HG03045 (cell line): ENCODE data around the gene GNPDA1.

ENCODE experiments used
- ATAC-seq: cut with Tn5 transposase; IDR thresholded peaks from one replicate; pipeline ENCODE4 v1.9.1; 2021; ENCODE audit warnings: mild to moderate bottlenecking, moderate library complexity; ENCODE audit not compliant: unreplicated experiment

The GNPDA1 gene

DNA sequence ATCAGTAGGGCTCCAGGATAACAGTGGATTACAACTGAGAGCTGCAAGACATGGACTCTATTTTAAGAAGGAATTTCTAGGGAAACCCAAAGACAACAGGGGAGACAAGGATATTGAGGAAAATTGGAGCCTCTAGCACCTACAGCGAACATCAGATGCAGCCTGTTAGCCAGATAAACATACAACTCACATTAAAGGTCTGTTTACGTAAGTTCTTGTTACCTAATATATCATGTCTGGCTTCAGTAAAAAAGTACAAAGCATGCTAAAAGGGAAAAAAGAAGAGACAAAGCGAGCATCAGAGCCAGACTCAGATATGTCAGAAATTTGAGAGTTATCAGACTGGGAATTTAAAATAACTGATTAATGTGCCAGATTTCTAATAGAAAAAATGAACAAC is 17.2 kb downstream of the GNPDA1 start:
- ATAC-seq, result no peak

DNA sequence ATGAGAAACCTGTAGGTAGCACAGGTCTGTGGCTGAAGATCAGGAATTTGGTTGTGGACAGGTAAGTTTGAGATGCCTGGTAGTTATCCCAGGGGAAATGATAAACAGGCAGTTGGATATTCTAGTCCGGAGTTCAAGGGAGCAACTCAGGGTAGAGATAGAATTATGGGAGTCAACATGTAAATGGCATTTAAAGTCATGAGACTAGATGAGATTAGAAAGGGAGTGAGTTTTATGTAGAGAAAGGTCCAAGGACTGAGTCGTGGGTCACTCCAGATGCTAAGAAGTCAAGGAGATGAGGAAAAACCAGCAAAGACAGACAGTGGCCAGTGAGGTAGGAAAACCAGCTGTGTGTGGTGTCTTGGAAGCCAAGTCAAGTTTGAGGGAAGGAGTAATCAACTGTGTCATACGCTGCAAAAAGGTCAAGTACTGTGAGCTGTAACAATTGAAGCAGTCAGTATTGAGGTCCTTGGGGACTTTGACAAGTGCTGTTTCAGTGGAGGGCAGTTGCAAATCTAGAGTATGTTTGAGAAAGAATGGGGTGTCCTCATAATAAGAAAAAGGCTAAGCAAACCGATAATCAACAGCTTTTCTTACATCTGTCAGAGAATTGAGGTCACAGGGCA is 18.2 kb downstream of the GNPDA1 start:
- no peak for ATAC-seq

DNA sequence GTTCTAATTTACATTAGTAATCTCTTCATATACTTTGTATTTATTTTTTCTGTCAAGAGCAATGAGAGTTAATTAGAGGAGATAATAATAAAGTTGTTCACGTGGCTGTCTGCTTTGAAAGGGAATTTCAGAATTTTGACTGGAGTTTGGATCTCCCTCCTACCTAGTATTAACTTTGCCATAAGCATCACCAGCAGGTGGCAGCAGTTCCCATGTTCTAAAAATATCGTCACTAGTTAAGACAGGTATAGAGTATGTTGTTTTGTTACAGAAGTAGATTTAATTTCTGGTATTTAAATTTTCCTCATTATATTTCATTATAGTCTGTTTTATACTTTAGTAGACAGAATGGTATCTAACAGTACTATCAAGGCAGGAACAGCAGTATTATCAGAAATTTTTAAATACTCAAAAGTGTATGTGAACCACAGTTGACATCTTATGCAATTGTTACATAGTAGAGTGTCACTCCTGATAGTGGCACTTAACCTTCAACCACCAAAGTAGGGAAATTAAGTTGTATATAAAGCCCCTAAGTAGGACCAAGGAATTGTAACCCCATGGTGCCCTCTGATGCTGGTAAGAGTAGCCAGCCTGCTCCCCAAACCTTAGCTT is 20.4 kb downstream of the GNPDA1 start:
- ATAC-seq, result peak; percentile 57

DNA sequence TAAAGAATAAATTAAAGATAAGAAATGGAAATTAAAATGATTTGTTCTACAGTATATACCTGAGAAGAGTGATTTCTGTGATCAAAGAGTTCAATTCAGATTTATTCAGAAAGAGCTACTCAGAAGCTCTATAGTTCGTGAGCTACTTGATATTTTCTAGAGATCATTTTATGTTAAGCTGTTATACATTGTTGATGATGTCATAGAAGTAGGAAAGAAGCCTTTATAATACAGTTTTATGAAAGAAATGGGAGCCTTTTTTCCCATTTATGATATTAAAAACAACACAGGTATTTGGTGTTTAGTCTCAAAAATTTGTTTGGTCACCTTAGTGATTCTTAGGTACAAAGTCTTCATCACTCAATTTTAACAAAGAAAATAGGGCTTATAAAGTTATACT is 23.1 kb downstream of the GNPDA1 start:
- ATAC-seq, result no peak

DNA sequence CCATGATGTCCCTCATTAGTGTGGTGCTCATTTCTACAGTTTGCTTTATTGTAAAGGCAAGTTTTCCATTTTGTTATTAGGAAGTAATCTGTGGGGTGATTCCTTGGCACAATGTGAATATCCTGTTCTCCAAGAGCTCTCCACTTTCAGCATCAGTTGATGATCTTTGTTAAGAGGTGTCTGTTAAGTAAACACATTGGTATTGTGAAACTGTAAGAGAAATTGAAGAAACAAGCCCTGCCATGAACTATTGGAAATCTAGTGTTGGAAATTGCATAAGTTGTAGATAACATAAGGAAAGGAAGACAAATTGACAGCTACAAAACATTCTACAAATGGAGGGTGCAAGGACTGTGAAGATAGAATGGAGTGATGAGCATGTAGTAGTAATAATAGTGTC is 26.8 kb downstream of the GNPDA1 start:
- no peak for ATAC-seq

DNA sequence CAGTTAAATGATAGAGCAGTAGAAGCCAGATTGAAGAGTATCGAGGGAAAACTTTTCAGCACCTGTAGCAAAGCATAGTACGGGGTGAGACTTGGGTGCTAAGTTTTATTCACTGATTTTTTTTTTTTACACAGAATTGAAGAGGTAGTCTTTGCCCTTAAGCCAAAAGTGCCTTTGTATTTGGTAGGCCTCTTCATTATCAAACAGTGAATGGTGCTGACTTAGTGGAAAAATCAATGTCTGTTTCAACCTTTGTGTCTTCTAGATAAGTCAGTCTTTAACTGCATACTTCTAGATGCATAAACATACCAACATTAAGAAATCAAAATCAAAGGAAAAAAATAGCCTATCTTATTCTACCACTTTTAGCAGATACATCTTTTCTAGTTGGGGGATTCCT is 30.2 kb downstream of the GNPDA1 start:
- ATAC-seq, result no peak

DNA sequence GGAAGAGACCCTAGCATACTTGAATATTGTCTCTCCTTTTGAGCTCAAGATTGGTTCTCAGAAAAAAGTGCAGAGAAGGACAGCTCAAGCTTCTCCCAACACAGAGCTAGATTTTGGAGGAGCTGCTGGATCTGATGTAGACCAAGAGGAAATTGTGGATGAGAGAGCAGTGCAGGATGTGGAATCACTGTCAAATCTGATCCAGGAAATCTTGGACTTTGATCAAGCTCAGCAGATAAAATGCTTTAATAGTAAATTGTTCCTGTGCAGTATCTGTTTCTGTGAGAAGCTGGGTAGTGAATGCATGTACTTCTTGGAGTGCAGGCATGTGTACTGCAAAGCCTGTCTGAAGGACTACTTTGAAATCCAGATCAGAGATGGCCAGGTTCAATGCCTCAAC is 34.4 kb downstream of the GNPDA1 start:
- ATAC-seq, result no peak

DNA sequence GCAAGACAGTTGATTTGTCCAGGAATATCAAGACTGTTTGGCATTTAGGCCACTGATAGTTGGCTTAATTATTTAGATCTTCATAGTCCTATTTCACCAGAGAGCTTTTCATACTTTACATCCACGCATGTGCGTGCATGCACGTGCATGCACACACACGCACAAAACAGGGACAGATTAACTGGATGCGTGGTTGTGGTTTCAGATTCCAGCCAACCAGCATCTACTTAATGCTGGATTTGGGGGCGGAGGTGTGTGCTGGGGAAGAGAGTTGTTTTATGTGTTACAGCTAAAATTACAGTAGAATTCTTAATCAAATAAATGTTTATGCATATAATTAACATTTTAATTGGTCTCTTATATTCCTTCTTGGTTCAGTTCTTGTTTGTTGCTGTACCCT is 36.7 kb downstream of the GNPDA1 start:
- ATAC-seq, result no peak

DNA sequence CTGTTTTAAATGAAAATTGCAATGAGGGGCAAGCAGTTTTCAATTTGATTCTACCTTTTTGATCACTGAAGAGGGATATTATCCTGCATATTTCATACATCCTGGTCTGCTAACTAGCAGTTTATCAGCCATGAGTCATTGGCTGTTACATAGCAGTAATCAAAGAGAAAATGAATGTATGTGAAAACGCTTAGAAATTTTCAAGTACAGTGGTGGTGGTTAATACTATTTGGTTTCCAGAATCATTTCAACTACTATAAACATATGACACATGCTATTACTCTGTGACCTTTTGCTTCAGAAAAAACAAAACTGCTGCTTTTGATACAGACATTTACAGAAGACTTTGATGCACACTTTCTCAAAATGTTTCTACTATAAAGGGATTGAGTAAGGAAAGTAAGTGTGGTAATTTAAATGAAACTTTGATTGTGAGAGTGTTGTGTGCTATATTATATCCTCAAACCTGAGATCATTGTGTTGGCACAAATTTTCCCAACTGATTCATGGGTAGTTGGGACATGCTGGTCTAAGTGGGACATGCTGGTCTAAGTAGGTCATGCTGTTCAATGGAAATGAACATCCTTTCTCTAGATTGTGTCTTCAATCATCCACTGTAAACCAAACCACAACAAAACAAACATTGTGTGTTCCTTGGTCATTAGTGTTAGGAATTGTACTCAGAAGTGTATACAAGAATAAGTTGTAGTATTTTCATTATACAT is 38.8 kb downstream of the GNPDA1 start:
- no peak for ATAC-seq

DNA sequence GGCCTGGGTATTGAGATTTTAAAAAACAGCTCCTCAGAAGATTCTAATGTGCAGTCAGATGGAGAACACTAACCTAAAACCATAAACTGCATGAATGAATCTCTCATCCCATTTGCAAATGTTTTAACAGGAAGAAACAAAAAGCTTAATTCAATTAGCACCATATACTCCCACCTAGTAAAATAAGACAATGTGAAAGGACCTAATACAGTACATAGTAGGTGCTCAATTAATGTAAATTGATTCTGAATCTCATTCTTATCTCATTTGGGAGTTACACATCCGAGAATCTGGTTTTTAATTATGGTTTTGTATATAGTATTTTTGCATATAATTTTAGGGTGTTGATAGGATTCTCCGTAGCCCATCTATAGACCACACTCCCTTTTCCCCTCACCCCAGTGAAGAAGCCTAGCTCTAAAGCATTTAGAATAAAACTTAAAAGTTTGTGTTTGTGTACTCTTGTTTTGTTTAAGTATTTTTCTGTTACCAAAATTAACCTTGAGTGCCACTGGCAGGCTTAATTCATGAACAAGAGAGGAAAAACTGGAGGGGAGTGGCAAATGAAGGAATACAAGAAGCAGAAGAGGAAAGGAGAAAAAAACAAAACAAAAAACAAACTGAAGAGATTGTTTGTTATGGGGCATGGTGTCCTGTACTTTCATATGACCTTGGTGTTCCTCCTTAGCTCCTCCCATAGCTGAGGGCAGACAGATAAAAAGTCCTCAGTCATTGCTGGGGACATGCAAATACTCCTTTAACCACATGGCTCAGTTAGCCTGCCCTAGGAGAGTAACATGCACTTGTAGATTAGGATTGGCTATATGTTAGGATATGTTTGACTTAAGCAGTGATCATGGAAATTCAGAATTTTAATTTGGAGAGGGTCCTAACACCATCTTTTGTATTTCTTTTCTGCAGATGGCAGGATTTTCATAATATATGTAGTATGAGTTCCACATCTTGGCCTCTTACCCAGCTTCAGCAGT is 42.8 kb downstream of the GNPDA1 start:
- ATAC-seq, result peak; percentile 54

DNA sequence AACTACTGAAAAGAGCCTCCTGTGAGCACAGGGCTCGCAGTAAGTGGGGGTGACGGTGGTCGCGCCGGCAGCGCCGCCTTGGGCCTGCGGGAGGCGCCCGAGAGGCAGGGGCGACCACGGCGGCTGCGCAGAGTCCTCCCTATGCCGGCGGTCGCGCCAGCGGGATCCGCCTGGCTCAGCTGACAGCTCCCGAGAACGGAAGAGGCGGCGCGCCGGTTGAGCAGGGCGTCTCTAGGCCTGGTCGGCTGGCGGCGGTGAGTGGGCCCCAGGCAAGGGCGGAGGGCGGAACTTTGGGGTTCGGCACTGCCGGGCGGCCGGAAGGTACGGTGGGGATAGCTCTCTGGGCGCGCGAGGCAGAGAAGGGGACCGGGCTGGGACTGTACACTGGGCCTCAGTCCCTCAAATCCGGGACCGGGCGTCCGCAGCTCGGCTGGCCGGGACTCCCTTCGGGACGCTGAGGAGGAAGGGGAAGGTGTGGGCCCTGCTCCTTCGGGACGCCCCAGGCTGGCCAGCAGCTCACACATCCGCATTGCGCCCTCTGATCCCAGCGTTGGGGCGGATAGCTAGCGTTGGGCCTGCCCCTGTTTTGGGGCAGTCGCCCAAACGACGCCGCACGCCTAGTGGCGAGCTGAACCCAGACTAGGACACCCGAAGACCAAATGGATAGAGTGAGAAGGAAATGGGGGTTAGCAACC is 43.8 kb downstream of the GNPDA1 start, which contains the start of gene RNF14:
Gene RNF14, plus strand, starts transcription at position 192 of the 695 bp plus-strand sequence. CDS start 4,484 bp downstream, outside the sequence.
- ATAC-seq, result peak; percentile 94

DNA sequence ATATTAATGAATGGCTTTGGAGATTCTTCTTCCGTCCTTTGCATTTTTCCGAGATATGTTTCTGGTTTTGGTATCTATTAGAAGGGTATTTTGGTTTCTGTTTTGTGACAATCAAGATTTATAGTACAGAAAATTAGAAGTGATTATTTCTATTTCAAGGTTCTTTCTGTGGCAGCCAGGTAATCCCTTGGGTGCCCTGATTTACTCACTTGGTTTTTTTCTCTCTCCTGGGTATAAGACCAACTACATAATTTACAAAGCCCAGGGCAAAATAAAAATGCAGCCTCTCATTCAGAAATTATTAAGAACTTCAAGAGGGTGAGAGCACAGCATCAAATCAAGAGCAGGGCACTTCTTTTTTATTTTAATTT is 45.9 kb downstream of the GNPDA1 start:
- ATAC-seq, result no peak

DNA sequence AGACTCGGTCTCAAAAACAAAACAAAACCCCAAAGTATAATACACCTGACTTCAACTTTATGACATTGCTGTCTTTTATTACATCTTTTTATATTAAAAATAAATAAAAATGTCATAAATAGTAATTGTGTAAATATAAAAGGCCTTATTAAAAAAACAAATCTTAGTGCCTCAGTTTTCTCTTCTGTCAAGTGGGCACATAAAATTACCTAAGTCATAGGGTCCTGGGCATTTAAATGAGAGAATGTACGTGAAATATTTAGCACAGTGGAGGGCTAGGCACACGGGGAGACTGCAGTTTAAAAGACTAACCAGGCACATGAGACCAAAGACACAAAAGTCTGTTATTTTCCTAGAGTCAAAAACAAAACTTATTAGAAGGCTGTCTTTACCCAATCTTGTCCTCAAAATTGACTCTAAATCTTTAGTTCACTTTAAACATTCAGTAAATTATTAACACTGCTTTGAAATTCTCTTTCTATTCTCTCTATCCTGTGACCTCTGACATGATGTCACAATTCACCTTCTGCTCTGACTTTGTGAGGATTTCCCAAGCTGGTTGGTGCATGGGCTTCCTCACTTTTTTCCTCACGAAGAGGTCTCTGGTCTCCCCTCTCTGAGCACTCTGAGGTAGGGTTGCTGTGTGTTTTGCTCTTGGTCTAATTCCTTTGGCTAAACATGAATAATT is 46.4 kb downstream of the GNPDA1 start:
- no peak for ATAC-seq

DNA sequence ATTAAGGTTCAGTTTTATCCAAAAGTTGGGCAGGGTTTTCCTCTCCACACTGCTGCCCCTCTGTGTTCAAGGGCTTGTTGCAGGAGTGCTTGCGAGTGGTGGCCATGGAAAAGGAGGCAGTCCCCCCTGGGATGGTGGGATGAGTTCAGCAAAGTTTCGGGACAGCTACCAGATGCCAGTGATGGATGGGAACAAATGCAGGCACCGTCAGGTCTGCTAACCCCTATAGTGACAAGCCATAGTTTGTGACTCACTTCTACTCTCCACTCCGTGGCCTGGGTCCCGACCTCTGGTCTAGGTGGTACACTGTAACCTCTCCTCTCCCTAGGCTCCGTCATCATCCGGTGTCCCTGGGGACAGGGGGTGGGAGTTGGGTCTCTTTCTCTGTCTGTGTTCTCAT is 47.8 kb downstream of the GNPDA1 start:
- ATAC-seq, result no peak

DNA sequence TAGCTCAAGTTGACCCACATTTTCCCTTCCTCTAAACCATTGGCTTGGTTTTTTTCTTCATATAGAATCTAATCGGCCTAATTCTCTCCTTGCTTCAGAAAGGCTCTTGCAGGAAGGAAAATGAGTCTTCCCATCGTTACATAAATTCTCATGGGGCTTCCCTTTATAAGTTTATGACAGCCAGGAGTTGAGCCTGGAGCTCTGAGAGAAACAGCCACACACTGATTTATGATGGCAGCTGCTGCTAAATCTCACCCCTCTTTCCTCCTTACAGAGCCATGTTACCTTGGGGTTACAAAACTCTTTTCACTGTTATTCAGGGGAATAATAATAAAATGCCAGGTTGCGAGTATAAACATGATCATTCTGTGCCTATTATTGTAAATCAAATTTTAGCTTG is 49.1 kb downstream of the GNPDA1 start:
- ATAC-seq, result no peak

DNA sequence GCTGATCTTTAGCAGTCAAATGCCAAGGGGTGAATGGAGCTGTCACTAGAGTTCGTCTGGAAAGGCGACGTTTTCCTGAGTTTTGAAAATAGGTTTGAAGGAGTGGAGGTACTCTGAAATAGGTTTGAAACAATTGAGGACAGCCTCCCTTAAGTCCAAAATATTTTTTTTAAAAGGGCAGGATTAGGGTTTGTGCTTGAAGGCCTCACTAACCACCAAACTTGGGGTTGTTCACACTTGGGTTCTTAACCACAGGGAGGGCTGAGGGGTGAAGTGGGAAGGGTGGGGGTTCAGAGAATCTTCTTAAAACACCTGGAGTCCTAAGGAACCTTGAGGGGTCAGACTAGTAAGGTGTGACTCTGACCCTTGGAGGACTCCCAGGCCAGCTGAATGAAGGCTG is 51.4 kb downstream of the GNPDA1 start:
- no peak for ATAC-seq

DNA sequence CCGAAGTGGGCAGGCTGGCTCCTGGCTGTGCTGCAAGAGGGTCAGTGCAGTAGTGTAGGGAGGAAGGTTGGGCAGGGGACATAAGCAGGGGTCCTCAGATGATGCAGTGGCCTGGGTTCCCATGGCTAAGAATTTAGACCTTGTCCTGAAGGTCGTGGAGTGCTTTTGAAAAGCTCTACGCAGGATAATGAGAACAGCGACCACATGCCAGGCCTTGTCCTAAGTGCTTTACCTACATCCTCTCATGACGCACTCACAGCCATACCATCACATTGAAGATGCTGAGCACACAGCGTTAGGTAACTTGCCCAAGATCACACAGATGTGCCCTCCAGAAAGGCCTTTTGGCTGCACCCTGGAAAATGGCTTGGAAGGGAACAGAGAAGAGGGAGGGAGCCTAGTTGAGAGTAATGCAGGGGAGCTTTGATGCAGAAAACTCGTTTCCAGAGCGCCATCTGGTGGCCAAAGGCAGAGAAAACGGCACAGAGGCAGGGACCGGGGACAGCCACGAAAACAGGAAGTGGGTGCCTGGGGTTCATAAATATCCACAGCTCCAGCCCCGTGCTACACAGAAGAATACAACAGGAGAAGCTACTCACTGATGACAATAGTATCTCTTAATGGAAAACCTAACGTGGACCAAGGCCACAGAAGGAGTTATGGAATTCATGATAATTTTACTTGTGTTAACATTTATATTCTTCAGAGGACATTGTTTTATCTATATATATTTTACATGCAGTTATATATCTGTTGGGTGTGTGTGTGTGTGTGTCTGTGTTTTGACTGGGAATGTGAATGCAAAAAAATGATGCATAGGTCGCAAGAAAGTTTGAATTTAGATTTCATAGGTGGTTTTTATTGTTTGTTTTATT is 52.1 kb downstream of the GNPDA1 start:
- peak; percentile 95 for ATAC-seq

DNA sequence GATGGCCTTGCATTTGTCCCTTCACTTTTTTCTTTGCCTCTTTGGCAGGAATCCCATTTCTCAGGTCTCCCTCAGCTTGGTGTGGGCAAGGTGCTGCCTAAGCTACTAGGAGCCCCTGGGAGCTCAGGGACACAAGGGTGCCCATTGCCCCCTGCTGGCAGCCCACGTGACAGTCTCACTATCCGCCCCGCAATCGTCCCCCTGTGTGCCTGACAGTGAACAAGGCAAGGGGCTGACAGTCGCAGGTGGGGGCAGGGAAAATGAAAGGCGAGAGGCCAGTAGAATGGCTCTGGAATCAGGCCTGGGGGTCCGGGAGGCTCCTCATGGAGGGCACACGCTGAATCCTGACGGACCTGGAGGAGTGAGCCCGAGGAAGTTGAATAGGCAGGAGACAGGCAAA is 52.8 kb downstream of the GNPDA1 start:
- ATAC-seq, result no peak
